Astrocyte (in vitro differentiated cells and primary cell): ENCODE results near the gene PTPRF.

ENCODE experiments used
- EZH2 ChIP-seq: IDR thresholded peaks from 2 replicates; pipeline ENCODE4 v1.6.1; 2012; ENCODE audit warnings: mild to moderate bottlenecking, low read length, inconsistent platforms; ENCODE audit not compliant: insufficient read depth
- TF ChIP-seq, protein P1 (sequence below): IDR thresholded peaks from 2 replicates; pipeline ENCODE4 v1.5.1; 2011; ENCODE audit warnings: low read depth, mild to moderate bottlenecking, inconsistent platforms, low read length, moderate library complexity; ENCODE audit not compliant: insufficient read depth

GRCh38 chr1:43522431-43522775, 8.3 kb upstream of the PTPRF start:
- TF ChIP-seq, protein P1, sequence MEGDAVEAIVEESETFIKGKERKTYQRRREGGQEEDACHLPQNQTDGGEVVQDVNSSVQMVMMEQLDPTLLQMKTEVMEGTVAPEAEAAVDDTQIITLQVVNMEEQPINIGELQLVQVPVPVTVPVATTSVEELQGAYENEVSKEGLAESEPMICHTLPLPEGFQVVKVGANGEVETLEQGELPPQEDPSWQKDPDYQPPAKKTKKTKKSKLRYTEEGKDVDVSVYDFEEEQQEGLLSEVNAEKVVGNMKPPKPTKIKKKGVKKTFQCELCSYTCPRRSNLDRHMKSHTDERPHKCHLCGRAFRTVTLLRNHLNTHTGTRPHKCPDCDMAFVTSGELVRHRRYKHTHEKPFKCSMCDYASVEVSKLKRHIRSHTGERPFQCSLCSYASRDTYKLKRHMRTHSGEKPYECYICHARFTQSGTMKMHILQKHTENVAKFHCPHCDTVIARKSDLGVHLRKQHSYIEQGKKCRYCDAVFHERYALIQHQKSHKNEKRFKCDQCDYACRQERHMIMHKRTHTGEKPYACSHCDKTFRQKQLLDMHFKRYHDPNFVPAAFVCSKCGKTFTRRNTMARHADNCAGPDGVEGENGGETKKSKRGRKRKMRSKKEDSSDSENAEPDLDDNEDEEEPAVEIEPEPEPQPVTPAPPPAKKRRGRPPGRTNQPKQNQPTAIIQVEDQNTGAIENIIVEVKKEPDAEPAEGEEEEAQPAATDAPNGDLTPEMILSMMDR = no peak
- no peak for TF ChIP-seq EZH2
